ENCODE measurements around the gene SV2B.

SV2B gene

GRCh38 chr15:91142106-91142744 is 42.2 kb downstream of the SV2B start:
- peak in 1 of 2 experiments; percentile 25 for DNase-seq

- no peak for DNase-seq
Observed at GRCh38 chr15:91142946-91143345, 42.9 kb downstream of the SV2B start.

DNA sequence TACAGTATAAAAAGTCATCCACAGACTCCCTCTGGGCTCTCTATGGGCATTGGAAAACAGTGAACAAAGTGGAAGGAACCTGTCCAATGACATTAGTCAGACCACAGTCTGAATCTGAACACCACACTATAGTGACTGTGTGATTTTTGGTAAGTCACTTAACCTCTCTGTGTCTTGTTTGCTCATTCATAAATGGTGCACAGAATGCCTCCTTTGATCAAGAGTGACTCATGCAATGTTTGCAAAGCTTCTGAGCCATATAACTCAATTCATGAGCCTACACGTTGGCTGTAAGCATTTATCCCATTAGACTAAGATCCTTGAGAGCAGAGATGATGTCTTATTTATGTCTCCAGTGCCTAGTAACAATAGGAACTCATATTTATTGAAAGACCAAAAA is 46.7 kb downstream of the SV2B start:
- no peak for DNase-seq

DNA sequence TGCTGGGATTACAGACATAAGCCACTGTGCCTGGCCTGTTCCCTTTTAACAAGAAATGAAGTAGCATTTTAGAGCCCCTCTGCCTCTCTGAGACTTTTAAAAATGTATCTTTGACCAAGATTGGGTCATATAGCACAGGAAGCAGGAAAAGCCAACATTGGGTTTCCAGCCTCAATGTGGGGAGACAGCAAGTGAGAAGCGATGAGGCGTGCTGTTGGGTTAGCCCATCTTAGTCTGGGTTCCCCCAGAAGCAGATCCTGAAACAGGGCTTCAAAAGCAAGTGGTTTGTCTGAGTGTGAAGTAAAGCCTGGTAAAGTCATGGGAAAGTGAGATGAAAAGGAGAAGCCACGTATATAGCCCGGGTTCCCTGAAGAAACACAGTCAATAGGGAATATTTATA is 48.2 kb downstream of the SV2B start:
- no peak for DNase-seq

GRCh38 chr15:91150502-91151160 is 50.6 kb downstream of the SV2B start:
- no peak for DNase-seq

GRCh38 chr15:91151781-91152563 is 51.9 kb downstream of the SV2B start:
- DNase-seq, result no peak

GRCh38 chr15:91152896-91153581 is 53.0 kb downstream of the SV2B start:
- DNase-seq, result no peak

- no peak for DNase-seq
Observed at GRCh38 chr15:91153954-91154353, 53.9 kb downstream of the SV2B start.

DNA sequence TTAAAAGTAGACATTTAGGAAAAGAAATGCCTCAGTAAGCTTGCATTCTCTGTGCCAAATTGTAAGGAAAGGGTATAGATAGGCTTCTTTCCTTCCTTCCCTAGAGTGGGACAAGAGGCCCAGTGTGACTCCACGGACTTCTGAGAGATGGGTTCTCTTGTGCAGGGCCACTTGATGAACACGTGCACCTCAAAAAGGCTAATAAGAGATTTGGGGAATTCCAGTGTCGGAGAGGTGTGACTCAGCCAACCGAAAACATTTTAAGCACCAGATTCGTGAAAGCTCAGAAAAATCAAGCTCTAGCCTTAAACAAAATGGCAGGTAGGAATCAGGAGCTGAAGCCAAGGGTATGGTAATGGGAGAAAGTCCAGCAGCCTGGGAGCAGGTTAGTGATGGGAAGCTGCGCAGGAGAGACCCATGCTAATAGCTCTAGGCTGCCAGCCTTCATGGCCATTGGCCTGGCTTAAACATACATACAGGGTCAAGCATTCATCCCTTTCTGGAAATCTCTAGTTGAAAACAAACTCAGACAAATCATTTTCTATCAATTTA is 56.2 kb downstream of the SV2B start:
- DNase-seq, result no peak

DNA sequence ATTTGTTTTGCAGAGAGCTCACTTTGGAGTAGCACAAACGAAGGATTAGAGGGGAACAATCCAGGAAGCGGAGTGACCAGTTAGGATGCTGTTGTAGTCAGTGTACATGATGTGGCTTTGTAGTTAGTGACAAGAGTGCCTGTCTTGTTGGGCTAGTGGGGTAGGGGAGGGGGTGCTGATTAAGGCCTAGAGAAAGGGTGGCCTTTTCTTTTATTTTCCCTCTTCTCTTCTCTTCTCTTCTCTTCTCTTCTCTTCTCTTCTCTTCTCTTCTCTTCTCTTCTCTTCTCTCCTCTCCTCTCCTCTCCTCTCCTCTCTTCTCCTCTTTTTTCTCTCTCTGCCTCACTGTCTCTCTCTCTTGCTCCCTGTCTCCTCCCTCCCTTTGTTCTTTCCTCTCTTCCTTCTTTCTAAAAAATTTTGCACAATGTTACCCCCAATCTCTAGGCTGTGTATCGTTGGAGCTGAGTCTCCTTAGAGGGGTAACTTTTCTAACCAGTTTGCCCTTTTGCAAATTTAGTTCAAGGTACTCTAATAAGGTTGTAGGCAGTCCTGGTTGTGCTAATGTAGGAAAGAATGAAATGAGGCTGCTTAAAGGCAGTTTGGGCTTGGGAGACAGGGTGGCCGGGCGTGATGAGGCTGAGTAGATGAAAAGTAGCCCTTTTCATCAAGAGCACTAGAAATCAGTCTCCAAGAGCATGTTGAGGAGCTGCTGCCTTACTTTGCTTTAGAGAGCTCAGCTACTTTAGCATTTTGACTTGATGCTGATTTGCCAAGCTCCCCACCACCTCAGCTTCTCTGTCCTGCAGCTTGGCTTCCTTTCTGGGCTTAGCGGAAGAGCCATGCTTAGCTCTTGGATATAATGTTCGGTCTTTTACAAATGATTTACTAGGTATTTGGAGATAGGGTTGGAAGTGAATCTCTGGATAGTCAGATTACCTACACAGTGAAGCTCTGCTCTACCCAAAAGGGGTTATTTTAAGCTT is 58.6 kb downstream of the SV2B start:
- no peak for DNase-seq

GRCh38 chr15:91165850-91166249 is 65.8 kb downstream of the SV2B start:
- DNase-seq, result peak in 1 of 2 experiments; percentile 27

DNA sequence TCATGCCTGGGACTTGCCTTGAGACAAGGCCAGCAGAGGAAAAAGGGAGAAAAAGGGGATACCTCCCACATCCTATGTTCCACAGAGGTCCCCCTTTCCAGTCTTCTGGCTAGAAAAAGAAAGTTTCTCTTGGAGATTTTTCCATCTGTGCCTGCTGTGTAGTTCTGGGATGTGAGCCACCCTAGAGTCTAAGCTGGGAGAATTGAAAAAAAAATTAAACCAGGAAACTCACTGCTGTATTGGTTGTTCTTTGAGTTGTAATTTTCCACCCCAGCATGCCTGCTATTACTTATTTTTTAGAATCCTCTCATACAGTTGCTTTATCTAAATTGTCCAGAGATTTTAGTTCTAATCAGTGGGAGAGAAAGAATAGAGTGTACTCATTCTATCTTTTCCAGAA is 68.4 kb downstream of the SV2B start:
- DNase-seq, result no peak

GRCh38 chr15:91171334-91171733 is 71.3 kb downstream of the SV2B start:
- no peak for DNase-seq

- peak in 1 of 2 experiments; percentile 20 for DNase-seq
Observed at GRCh38 chr15:91182101-91182500, 82.0 kb downstream of the SV2B start.

- peak; percentile 60 to 85 for DNase-seq
Observed at GRCh38 chr15:91183596-91183995, 83.5 kb downstream of the SV2B start.

GRCh38 chr15:91184441-91184840 is 84.4 kb downstream of the SV2B start:
- no peak for DNase-seq

- no peak for DNase-seq
Observed at GRCh38 chr15:91186904-91187656, 87.0 kb downstream of the SV2B start.

DNA sequence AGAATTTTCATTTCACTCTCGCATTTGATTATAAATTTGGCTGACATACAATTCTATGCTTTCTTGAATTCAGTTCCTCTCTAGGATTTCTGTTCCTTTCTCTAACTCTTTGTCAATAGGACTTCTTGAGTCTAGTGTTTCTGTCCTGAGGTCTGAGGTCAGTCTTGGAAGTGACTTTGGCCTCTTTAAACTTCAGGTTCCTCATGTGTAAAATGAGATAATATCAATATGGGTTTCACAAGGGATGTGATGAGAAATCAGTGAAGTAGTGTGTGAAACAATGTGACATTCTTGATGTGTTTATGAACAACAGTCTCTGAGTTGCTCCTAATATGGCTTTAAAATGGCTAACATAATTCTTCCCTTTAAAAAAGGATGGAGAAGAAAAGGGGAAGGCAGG is 92.2 kb downstream of the SV2B start:
- no peak for DNase-seq

GRCh38 chr15:91192690-91193377 is 92.8 kb downstream of the SV2B start:
- peak in 1 of 2 experiments; percentile 39 for DNase-seq

DNA sequence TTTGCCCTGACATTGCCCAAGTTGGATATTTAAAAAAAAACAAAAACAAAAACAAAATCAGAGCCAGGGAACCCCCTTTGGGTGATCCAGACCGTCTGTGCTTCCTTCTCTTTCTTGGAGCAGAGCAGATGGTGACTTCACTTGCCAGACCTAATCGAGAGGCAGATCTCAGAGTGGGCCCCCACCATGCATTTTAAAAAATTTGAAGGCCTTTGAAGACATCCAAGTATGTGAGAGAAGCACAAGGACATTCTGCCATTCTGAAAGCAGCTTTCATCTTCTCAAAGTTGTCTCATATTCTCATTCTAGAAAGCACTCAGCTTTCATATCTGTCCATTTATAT is 93.3 kb downstream of the SV2B start:
- no peak for DNase-seq

DNA sequence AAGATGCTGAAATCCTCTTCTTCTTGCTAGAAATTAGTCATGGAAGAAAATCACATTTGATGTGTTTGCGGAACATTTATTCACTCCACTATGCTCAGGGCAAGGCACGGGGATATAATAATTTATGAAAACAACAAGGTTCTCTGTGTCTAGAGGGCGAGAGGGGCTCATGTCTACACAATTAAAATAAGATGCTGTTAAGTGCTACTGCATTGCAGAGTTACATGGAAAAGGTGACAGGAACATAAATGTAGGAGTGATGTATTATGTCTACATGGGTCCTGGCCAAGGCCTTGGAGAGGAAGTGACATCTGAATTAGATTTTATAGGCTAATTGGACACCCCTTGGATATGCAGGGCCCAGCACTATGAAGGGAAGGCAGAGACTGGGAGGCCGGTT is 96.1 kb downstream of the SV2B start:
- DNase-seq, result peak; percentile 39 to 71
